ENCODE measurements around the gene NKX6-1. TPM values are rescaled to one million over a fixed set of nuclear protein-coding genes. Genes with fewer than 3 reads are reported as not detected.

The NKX6-1 gene
- polyA plus RNA-seq, 1 of the 3 experiments (the other 2 are of a cell fraction): not detected

GRCh38 chr4:84547211-84547610 lies 48.1 kb upstream of the NKX6-1 start:
- no peaks in the 10 kb centered on the region; the same call in 1 of the 2 replicates for H3K27me3 ChIP-seq (ENCODE audit: insufficient read depth)
- H3K9me3 ChIP-seq: no peaks in the 10 kb centered on the region
- no peaks in the 10 kb centered on the region for H3K4me1 ChIP-seq (ENCODE audit: control insufficient read depth in 1 of 2, insufficient read depth in 2 of 2, low read depth in 1 of 2, low read length in 1 of 2)
- no peak overlapping the region for H2AFZ ChIP-seq (ENCODE audit: low read depth)
- WGBS (ENCODE audit: low lambda C conversion rate): 3% methylated on average over 3 of the region's 3 CpGs
- no peak for DNase-seq
- H3K27ac ChIP-seq (ENCODE audit: low read depth in 2 of 2, low read length in 1 of 2): no peak overlapping the region
- POLR2A ChIA-PET: no interaction called here
- no peak overlapping the region for H3K4me3 ChIP-seq (ENCODE audit: low read depth in 2 of 2, low read length in 1 of 2)
- no peaks in the 10 kb centered on the region for H3F3A ChIP-seq (replicated peaks; ENCODE audit: insufficient read depth)
- no peak overlapping the region for H3K4me2 ChIP-seq
- H4K20me1 ChIP-seq (ENCODE audit: insufficient read depth): no peaks in the 10 kb centered on the region
- CTCF ChIA-PET: no interaction called here
- H3K9ac ChIP-seq: no peak overlapping the region
- H3K36me3 ChIP-seq (replicated peaks in 1 of 2; ENCODE audit: control insufficient read depth in 1 of 2, insufficient read depth in 2 of 2, low read length in 1 of 2): no peaks in the 10 kb centered on the region
- no peaks in the 10 kb centered on the region for H3K9me2 ChIP-seq
- no peak for TF ChIP-seq FOSL2 (IDR thresholded peaks at IDR 0.05; ENCODE audit: borderline replicate concordance, low read depth)
- no peak for TF ChIP-seq FOXJ3 (CRISPR knock-in tag; IDR thresholded peaks at IDR 0.05)
- TF ChIP-seq CTCF (IDR thresholded peaks at IDR 0.05): no peak
- TF ChIP-seq TEAD4 (IDR thresholded peaks at IDR 0.05; ENCODE audit: borderline replicate concordance, insufficient read depth): no peak
- no peak for TF ChIP-seq CHD2 (IDR thresholded peaks at IDR 0.05; ENCODE audit: low read length, partially characterized antibody)
- no peak for TF ChIP-seq USF2 (IDR thresholded peaks at IDR 0.05; ENCODE audit: borderline replicate concordance, low read depth, low read length)
- TF ChIP-seq RCOR1 (IDR thresholded peaks at IDR 0.05; ENCODE audit: low read length): no peak
- no peak for TF ChIP-seq SIN3A (IDR thresholded peaks at IDR 0.05; ENCODE audit: borderline replicate concordance, low read depth, low read length)
- no peak for TF ChIP-seq GABPA (IDR thresholded peaks at IDR 0.05; ENCODE audit: low read depth)
- no peak for TF ChIP-seq GATA2 (CRISPR knock-in tag; IDR thresholded peaks at IDR 0.05)
- no peak for TF ChIP-seq MAX (IDR thresholded peaks at IDR 0.05; ENCODE audit: low read depth)
- TF ChIP-seq PBX3 (IDR thresholded peaks at IDR 0.05): no peak
- TF ChIP-seq, protein P1, sequence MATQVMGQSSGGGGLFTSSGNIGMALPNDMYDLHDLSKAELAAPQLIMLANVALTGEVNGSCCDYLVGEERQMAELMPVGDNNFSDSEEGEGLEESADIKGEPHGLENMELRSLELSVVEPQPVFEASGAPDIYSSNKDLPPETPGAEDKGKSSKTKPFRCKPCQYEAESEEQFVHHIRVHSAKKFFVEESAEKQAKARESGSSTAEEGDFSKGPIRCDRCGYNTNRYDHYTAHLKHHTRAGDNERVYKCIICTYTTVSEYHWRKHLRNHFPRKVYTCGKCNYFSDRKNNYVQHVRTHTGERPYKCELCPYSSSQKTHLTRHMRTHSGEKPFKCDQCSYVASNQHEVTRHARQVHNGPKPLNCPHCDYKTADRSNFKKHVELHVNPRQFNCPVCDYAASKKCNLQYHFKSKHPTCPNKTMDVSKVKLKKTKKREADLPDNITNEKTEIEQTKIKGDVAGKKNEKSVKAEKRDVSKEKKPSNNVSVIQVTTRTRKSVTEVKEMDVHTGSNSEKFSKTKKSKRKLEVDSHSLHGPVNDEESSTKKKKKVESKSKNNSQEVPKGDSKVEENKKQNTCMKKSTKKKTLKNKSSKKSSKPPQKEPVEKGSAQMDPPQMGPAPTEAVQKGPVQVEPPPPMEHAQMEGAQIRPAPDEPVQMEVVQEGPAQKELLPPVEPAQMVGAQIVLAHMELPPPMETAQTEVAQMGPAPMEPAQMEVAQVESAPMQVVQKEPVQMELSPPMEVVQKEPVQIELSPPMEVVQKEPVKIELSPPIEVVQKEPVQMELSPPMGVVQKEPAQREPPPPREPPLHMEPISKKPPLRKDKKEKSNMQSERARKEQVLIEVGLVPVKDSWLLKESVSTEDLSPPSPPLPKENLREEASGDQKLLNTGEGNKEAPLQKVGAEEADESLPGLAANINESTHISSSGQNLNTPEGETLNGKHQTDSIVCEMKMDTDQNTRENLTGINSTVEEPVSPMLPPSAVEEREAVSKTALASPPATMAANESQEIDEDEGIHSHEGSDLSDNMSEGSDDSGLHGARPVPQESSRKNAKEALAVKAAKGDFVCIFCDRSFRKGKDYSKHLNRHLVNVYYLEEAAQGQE (IDR thresholded peaks at IDR 0.05; ENCODE audit: low read depth, low read length): no peak
- no peaks in the 10 kb centered on the region for H3K79me2 ChIP-seq (ENCODE audit: insufficient read depth)

All from SK-N-SH (cell line).